Activated T-helper 2 cell treated with anti-CD3 and anti-CD28 coated beads, Interferon-gamma antibody, Interleukin-2, Interleukin-4, amounts not matched to agents 10 μg/mL and 5 μg/mL and 100 μg/mL, durations not matched to agents 14 hours and 24 hours and 36 hours (primary cell): ENCODE measurements around the gene CDYL2. TPM values are rescaled to one million over a fixed set of nuclear protein-coding genes. Genes with fewer than 3 reads are reported as not detected.

Source experiments
- DNase-seq: peaks from one replicate; pipeline ENCODE4 v3.0.0; 2021; ENCODE audit warnings: low spot score
- H3K27ac Mint-ChIP-seq: one replicate; pipeline ENCODE4 v1.8.0; 2021; ENCODE audit warnings: mixed read lengths
- H3K27me3 Mint-ChIP-seq: one replicate; pipeline ENCODE4 v1.8.0; 2021; ENCODE audit warnings: low read depth, mixed read lengths
- H3K36me3 Mint-ChIP-seq: one replicate; pipeline ENCODE4 v1.8.0; 2021; ENCODE audit warnings: low read depth, mixed read lengths
- H3K4me1 Mint-ChIP-seq: one replicate; pipeline ENCODE4 v1.8.0; 2021; ENCODE audit warnings: low read depth, mixed read lengths
- H3K4me3 Mint-ChIP-seq: one replicate; pipeline ENCODE4 v1.8.0; 2021; ENCODE audit warnings: low read depth, mild to moderate bottlenecking, moderate library complexity, mixed read lengths
- H3K9me3 Mint-ChIP-seq: one replicate; pipeline ENCODE4 v1.8.0; 2021; ENCODE audit warnings: mixed read lengths
- intact Hi-C: fragments of 100-400 bp; cut with micrococcal nuclease; formaldehyde crosslinking; loops from one replicate; pipeline ENCODE4 v1.15.1; 2023
- total RNA-seq: library from RNA; stranded (reverse); gene quantifications from 2 replicates; pipeline ENCODE4 v1.2.3, GENCODE V29; 2022

CDYL2 gene
- total RNA-seq, 1 donor from 2014 or later, result 26.2 TPM

DNA sequence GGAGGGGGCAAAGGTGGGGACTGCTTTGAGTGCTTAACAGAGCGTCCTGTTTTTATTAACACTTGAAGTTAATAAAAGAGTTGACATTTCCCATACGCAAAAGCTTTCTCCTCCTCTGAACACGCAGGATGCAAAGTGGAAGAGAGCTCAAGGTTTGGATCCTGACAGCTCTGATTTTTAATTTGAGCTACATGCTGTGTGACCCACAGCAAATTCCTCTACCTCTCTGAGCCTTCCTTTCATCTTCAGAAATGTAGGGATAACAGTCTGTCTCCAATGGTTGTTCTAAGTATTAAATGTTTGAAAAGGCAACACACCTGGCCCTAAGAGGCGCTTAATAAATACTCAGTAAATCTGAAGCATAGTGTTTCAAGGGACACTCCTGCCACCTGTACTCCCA is 93.0 kb downstream of the CDYL2 start:
- no peaks in the 10 kb centered on the region for H3K9me3 Mint-ChIP-seq
- no peaks in the 10 kb centered on the region for H3K36me3 Mint-ChIP-seq
- no peaks in the 10 kb centered on the region for H3K4me1 Mint-ChIP-seq
- H3K27me3 Mint-ChIP-seq, result no peaks in the 10 kb centered on the region
- intact Hi-C loops, result no loop called here
- no peak for DNase-seq
- no peak overlapping the region for H3K27ac Mint-ChIP-seq
- H3K4me3 Mint-ChIP-seq, result no peak overlapping the region

- Mint-ChIP-seq H3K27me3 (no peaks in the 10 kb centered on the region), H3K4me3 (no peak overlapping the region), H3K36me3 (no peaks in the 10 kb centered on the region), H3K4me1 (no peaks in the 10 kb centered on the region), H3K27ac (no peak overlapping the region), H3K9me3 (no peaks in the 10 kb centered on the region)
- intact Hi-C loops, result no loop called here
- DNase-seq, result no peak
Observed at GRCh38 chr16:80710918-80711317, 93.5 kb downstream of the CDYL2 start.

DNA sequence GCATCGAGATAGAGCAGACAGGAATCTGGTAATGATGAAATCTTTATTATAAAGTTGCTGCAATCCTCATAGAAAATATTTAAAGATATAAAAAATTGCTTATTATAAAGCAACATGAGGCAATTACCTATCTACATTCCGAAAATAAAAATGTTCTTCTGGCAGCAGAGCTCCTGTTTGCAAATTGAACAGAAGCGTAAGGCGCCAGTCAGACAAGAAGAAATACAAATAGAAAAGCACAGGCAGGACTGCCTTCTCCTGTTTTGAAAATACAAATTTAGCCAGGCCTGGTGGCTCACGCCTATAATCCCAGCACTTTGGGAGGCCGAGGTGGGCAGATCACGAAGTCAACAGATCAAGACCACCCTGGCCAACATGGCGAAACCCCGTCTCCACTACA is 95.6 kb downstream of the CDYL2 start:
- Mint-ChIP-seq H3K36me3 (no peaks in the 10 kb centered on the region), H3K27me3 (no peaks in the 10 kb centered on the region), H3K4me3 (no peak overlapping the region), H3K27ac (no peak overlapping the region), H3K4me1 (peaks cover 6% of the 10 kb centered on the region), H3K9me3 (no peaks in the 10 kb centered on the region)
- intact Hi-C loops, result no loop called here
- no peak for DNase-seq

GRCh38 chr16:80707686-80708085 is 96.7 kb downstream of the CDYL2 start:
- Mint-ChIP-seq H3K9me3 (no peaks in the 10 kb centered on the region), H3K4me3 (no peak overlapping the region), H3K36me3 (no peaks in the 10 kb centered on the region), H3K27me3 (no peaks in the 10 kb centered on the region), H3K4me1 (peaks cover 6% of the 10 kb centered on the region), H3K27ac (no peak overlapping the region)
- no peak for DNase-seq
- intact Hi-C loops, result no loop called here

DNA sequence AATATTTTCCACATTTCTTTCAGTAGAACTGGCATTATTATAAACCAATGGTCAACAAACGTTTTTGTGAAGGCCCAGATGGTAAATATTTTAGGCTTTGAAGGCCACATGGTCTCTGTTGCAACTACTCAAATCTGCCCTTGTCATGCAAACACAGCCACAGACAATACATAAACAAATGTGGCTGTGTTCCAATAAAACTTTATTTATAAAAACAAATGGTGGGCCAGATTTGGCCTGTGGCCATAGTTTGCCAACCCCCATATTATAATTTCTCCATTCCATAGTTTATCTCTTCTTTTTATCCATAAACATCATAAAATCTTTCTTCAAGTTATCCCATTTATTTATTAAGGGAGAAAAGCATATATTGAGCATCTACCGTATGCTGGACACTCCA is 98.8 kb downstream of the CDYL2 start:
- peaks cover 11% of the 10 kb centered on the region for H3K4me1 Mint-ChIP-seq
- intact Hi-C loops, result no loop called here
- no peak for DNase-seq
- no peak overlapping the region for H3K27ac Mint-ChIP-seq
- no peaks in the 10 kb centered on the region for H3K27me3 Mint-ChIP-seq
- H3K4me3 Mint-ChIP-seq, result no peak overlapping the region
- no peaks in the 10 kb centered on the region for H3K9me3 Mint-ChIP-seq
- no peaks in the 10 kb centered on the region for H3K36me3 Mint-ChIP-seq

DNA sequence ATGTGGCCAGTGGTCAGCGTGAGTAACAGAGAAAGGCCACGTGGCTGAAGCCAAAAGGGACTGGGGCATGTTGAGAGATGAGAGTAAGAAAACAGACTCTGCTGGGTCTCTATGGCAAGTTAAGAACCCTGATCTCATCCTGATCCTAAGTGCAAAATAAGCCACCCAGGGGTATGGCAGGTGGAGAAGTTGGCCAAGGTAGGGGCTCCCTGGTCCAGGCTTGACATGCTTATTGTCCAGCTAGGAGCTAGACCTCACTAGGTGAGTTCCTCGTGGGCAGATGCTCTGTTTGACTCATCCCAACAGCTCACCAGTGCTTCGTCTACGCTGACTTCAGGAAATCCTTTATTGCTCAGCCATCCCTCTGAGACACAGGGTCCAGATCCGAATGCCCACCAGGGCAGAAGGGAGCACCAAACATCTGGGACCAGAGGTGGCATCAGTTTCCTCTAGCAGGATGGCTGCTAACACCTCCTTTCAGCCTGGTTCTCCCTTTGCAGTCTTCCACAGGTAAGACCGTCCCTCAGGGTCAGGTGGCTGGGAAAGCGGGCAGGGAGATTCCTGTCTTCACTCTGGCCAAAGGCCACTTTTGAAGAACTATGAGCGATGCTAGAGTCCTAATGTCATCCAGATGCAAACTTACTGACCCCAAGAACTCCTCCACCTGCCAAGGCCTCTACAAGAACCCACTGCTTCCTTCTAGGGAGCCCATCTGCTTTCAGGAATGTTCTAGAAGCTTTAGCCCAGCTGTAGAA is 99.5 kb downstream of the CDYL2 start:
- H3K4me3 Mint-ChIP-seq, result no peak overlapping the region

GRCh38 chr16:80703131-80704071 is 101.0 kb downstream of the CDYL2 start:
- peaks cover 5% of the 10 kb centered on the region for H3K36me3 Mint-ChIP-seq
- H3K4me3 Mint-ChIP-seq, result no peak overlapping the region
- H3K4me1 Mint-ChIP-seq, result peaks cover 18% of the 10 kb centered on the region
- no peak for DNase-seq
- intact Hi-C loops, result no loop called here
- H3K27ac Mint-ChIP-seq, result no peak overlapping the region
- H3K27me3 Mint-ChIP-seq, result no peaks in the 10 kb centered on the region
- H3K9me3 Mint-ChIP-seq, result peaks cover 5% of the 10 kb centered on the region

More for the DNA sequence above, 99.5 kb downstream of the CDYL2 start:
- Mint-ChIP-seq H3K27me3 (no peaks in the 10 kb centered on the region), H3K9me3 (no peaks in the 10 kb centered on the region), H3K4me1 (peaks cover 13% of the 10 kb centered on the region), H3K36me3 (no peaks in the 10 kb centered on the region), H3K27ac (no peak overlapping the region)
- no peak for DNase-seq
- intact Hi-C loops, result no loop called here

- H3K27ac Mint-ChIP-seq, result no peak overlapping the region
- intact Hi-C loops, result no loop called here
- no peak overlapping the region for H3K4me3 Mint-ChIP-seq
- DNase-seq, result no peak
- H3K36me3 Mint-ChIP-seq, result peaks cover 5% of the 10 kb centered on the region
- peaks cover 10% of the 10 kb centered on the region for H3K9me3 Mint-ChIP-seq
- peaks cover 19% of the 10 kb centered on the region for H3K4me1 Mint-ChIP-seq
- no peaks in the 10 kb centered on the region for H3K27me3 Mint-ChIP-seq
Observed at GRCh38 chr16:80702696-80703095, 101.7 kb downstream of the CDYL2 start.

GRCh38 chr16:80700558-80700957 is 103.8 kb downstream of the CDYL2 start:
- intact Hi-C loops, result no loop called here
- no peak for DNase-seq
- H3K4me3 Mint-ChIP-seq, result no peak overlapping the region
- H3K4me1 Mint-ChIP-seq, result peaks cover 21% of the 10 kb centered on the region
- peaks cover 8% of the 10 kb centered on the region for H3K36me3 Mint-ChIP-seq
- H3K9me3 Mint-ChIP-seq, result peaks cover 18% of the 10 kb centered on the region
- no peaks in the 10 kb centered on the region for H3K27me3 Mint-ChIP-seq
- H3K27ac Mint-ChIP-seq, result no peak overlapping the region

GRCh38 chr16:80695020-80695419 is 109.4 kb downstream of the CDYL2 start:
- peaks cover 22% of the 10 kb centered on the region for H3K9me3 Mint-ChIP-seq
- no peaks in the 10 kb centered on the region for H3K27me3 Mint-ChIP-seq
- peaks cover 8% of the 10 kb centered on the region for H3K36me3 Mint-ChIP-seq
- H3K27ac Mint-ChIP-seq, result no peak overlapping the region
- no peak overlapping the region for H3K4me3 Mint-ChIP-seq
- peaks cover 44% of the 10 kb centered on the region for H3K4me1 Mint-ChIP-seq
- DNase-seq, result no peak
- intact Hi-C loops, result loop anchor here (10.0 kb wide), 1 partner anchor 60 kb away; no protein-coding TSS in a partner anchor

GRCh38 chr16:80693553-80693952 is 110.8 kb downstream of the CDYL2 start:
- H3K27ac Mint-ChIP-seq, result peak overlapping the region; percentile 20
- peaks cover 40% of the 10 kb centered on the region for H3K4me1 Mint-ChIP-seq

DNA sequence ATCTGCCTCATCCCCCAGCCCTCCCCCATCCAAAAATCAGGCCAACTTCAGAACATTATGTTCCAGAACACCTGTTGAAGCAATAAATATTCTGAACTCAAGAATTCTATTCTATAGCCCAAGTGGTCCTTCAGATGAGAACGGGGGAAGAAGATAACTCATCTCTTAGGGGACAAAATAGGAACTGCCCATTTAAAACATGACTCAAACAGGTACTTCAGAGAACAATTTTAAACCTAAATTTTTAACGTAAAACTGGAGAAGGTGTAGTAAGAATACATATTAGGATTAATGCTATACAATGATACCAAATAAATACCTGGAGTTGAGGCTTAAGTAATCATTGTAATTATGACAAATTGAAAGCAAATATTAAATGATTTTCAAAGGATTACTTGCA is 112.1 kb downstream of the CDYL2 start:
- Mint-ChIP-seq H3K9me3 (peaks cover 7% of the 10 kb centered on the region), H3K27me3 (no peaks in the 10 kb centered on the region), H3K4me1 (peaks cover 41% of the 10 kb centered on the region), H3K27ac (no peak overlapping the region), H3K36me3 (peaks cover 3% of the 10 kb centered on the region), H3K4me3 (no peak overlapping the region)
- intact Hi-C loops, result loop anchor here (5.0 to 10.0 kb wide), 4 partner anchors 35 to 125 kb away; no protein-coding TSS in a partner anchor
- DNase-seq, result no peak

More at GRCh38 chr16:80693553-80693952, 110.8 kb downstream of the CDYL2 start:
- peaks cover 18% of the 10 kb centered on the region for H3K9me3 Mint-ChIP-seq
- no peak overlapping the region for H3K4me3 Mint-ChIP-seq
- no peaks in the 10 kb centered on the region for H3K27me3 Mint-ChIP-seq
- no peak for DNase-seq
- peaks cover 5% of the 10 kb centered on the region for H3K36me3 Mint-ChIP-seq
- intact Hi-C loops, result loop anchor here (5.0 to 10.0 kb wide), 4 partner anchors 36 to 126 kb away; no protein-coding TSS in a partner anchor
